Suprapubic skin (tissue), 4 donors: ENCODE data around the gene S100A12. TPM values are rescaled to one million over a fixed set of nuclear protein-coding genes. Genes with fewer than 3 reads are reported as not detected.

ENCODE experiments used
- DNase-seq, 2 donors: peaks; one replicate each; pipeline ENCODE4 v3.0.0-alpha.2; 2019; ENCODE audit warnings: low spot score in 2 of 2
- H3K27ac ChIP-seq: fragments of 200-600 bp; sonication (generic); one replicate; pipeline ENCODE4 v1.5.1; 2019
- H3K27me3 ChIP-seq: fragments of 200-600 bp; sonication (generic); one replicate; pipeline ENCODE4 v1.5.1; 2019
- H3K36me3 ChIP-seq: fragments of 200-600 bp; sonication (generic); one replicate; pipeline ENCODE4 v1.5.1; 2019
- H3K4me1 ChIP-seq: fragments of 200-600 bp; sonication (generic); one replicate; pipeline ENCODE4 v1.5.1; 2019
- H3K4me3 ChIP-seq: fragments of 200-600 bp; sonication (generic); one replicate; pipeline ENCODE4 v1.5.1; 2019; ENCODE audit warnings: mild to moderate bottlenecking
- H3K9me3 ChIP-seq: fragments of 200-600 bp; sonication (generic); one replicate; pipeline ENCODE4 v1.5.1; 2019
- CTCF ChIP-seq, 2 donors: fragments of 200-600 bp in 1 of 2; fragments of 450-650 bp in 1 of 2; sonication (generic) in 1 of 2; IDR thresholded peaks; one replicate each; pipeline ENCODE4 v1.5.1; 2016 to 2019; ENCODE audit warnings: antibody characterized with exemption in 2 of 2, mild to moderate bottlenecking in 1 of 2, moderate library complexity in 1 of 2
- EP300 ChIP-seq: sonication (generic); formaldehyde crosslinking; IDR thresholded peaks from one replicate; pipeline ENCODE4 v1.6.1; 2017; ENCODE audit warnings: antibody characterized with exemption
- POLR2A ChIP-seq, 2 donors: fragments of 450-650 bp; IDR thresholded peaks; one replicate each; pipeline ENCODE4 v1.6.1; 2017; ENCODE audit warnings: antibody characterized with exemption in 2 of 2, mild to moderate bottlenecking in 2 of 2, moderate library complexity in 2 of 2
- POLR2AphosphoS5 ChIP-seq, 3 donors: sonication (generic); formaldehyde crosslinking; IDR thresholded peaks; one replicate each; pipeline ENCODE4 v1.6.1; 2017; ENCODE audit warnings: antibody characterized with exemption in 3 of 3
- WGBS: methylation state at CpG from one replicate; pipeline ENCODE4 v1.1.5; 2018; 5-methylcytosine and 5-hydroxymethylcytosine counted together
- total RNA-seq, 4 donors: library from RNA; depleted of rRNA; stranded (reverse); fragments of >200 nt; gene quantifications; one replicate each; pipeline ENCODE4 v1.1.0, GENCODE V29; 2016

Gene S100A12
- total RNA-seq, 4 donors from 2014 or later: not detected

GRCh38 chr1:153393926-153394325 lies 18.5 kb upstream of the S100A12 start:
- no peak overlapping the region for H3K4me3 ChIP-seq
- no peak for DNase-seq
- TF ChIP-seq EP300 (no peak), POLR2A (IDR thresholded peaks at IDR 0.05) (no peak), CTCF (IDR thresholded peaks at IDR 0.05) (no peak), POLR2AphosphoS5 (IDR thresholded peaks at IDR 0.05) (no peak)
- peaks cover 21% of the 10 kb centered on the region for H3K27me3 ChIP-seq
- H3K4me1 ChIP-seq: peaks cover 31% of the 10 kb centered on the region
- no peak overlapping the region for H3K27ac ChIP-seq
- H3K9me3 ChIP-seq: no peaks in the 10 kb centered on the region
- 83% methylated on average over 6 of the region's 6 CpGs for WGBS
- no peaks in the 10 kb centered on the region for H3K36me3 ChIP-seq

GRCh38 chr1:153392822-153393221 lies 17.4 kb upstream of the S100A12 start:
- Histone ChIP-seq H3K36me3 (no peaks in the 10 kb centered on the region), H3K27me3 (peaks cover 17% of the 10 kb centered on the region), H3K9me3 (no peaks in the 10 kb centered on the region), H3K27ac (no peak overlapping the region), H3K4me3 (no peak overlapping the region), H3K4me1 (peaks cover 31% of the 10 kb centered on the region)
- 92% methylated on average over 3 of the region's 3 CpGs for WGBS
- TF ChIP-seq POLR2AphosphoS5 (IDR thresholded peaks at IDR 0.05) (no peak), CTCF (IDR thresholded peaks at IDR 0.05) (no peak), POLR2A (IDR thresholded peaks at IDR 0.05) (no peak), EP300 (no peak)
- DNase-seq: no peak

GRCh38 chr1:153392258-153392657 lies 16.8 kb upstream of the S100A12 start:
- TF ChIP-seq EP300 (no peak), CTCF (IDR thresholded peaks at IDR 0.05) (no peak), POLR2A (IDR thresholded peaks at IDR 0.05) (no peak), POLR2AphosphoS5 (IDR thresholded peaks at IDR 0.05) (no peak)
- Histone ChIP-seq H3K4me3 (no peak overlapping the region), H3K27ac (no peak overlapping the region), H3K4me1 (peaks cover 31% of the 10 kb centered on the region), H3K9me3 (no peaks in the 10 kb centered on the region), H3K36me3 (no peaks in the 10 kb centered on the region), H3K27me3 (peaks cover 14% of the 10 kb centered on the region)
- no peak for DNase-seq
- 56% methylated on average over 3 of the region's 3 CpGs for WGBS

- Histone ChIP-seq H3K27ac (no peak within 1 kb of the TSS), H3K4me3 (no peak within 1 kb of the TSS), H3K9me3 (no peaks in the 10 kb centered on the region), H3K4me1 (peaks cover 35% of the 10 kb centered on the region), H3K36me3 (no peaks in the 10 kb centered on the region), H3K27me3 (peaks cover 5% of the 10 kb centered on the region)
- DNase-seq: no peak
- WGBS: 42% methylated on average over 7 of the region's 7 CpGs
- TF ChIP-seq CTCF (IDR thresholded peaks at IDR 0.05) (no peak), POLR2AphosphoS5 (IDR thresholded peaks at IDR 0.05) (peak in 1 of 3 donors; percentile 27)
Observed at GRCh38 chr1:153390938-153391710, 15.7 kb upstream of the S100A12 start, which contains the start of gene S100A8. S100A8 (minus strand) TSS chr1:153391073; CDS start chr1:153390535, 538 bp downstream.

- TF ChIP-seq CTCF (IDR thresholded peaks at IDR 0.05) (no peak), EP300 (no peak), POLR2A (IDR thresholded peaks at IDR 0.05) (no peak), POLR2AphosphoS5 (IDR thresholded peaks at IDR 0.05) (no peak)
- peaks cover 5% of the 10 kb centered on the region for H3K27me3 ChIP-seq
- H3K4me3 ChIP-seq: no peak overlapping the region
- peaks cover 32% of the 10 kb centered on the region for H3K4me1 ChIP-seq
- no peak overlapping the region for H3K27ac ChIP-seq
- WGBS: 62% methylated on average over 14 of the region's 17 CpGs
- H3K9me3 ChIP-seq: no peaks in the 10 kb centered on the region
- no peak for DNase-seq
- no peaks in the 10 kb centered on the region for H3K36me3 ChIP-seq
Observed at GRCh38 chr1:153389973-153390879, 14.8 kb upstream of the S100A12 start.
